GM19240 (cell line): ENCODE data around the gene TANK.
"Not testable (repeated sequence)": the region's sequence is repeated elsewhere in the genome, so short reads cannot be mapped to it uniquely, and the experiment has no call there.

Experiments used
- DNase-seq: peaks from one replicate; pipeline ENCODE4 v3.0.0; 2011; ENCODE audit warnings: low spot score; ENCODE audit not compliant: insufficient read length

TANK gene

DNA sequence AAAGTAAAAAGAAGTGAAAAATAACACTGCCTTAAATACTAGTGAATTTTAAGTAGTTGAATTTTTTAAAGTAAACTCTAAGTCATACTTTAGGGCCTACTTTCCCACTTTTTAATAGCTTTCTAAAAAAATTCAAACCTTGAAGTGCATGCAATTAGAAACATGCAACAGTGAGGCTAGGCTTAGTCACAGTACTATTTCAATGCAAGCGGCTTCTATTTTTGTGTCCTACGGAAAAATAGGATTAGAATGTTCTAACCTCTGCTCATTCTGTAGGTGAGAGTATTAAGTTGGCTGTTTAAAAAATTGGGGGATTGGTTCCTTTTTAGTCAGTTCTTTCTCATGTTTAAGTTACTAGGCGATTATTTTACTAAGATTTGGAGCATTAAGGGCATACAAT lies 108.9 kb downstream of the TANK start:
- no peak for DNase-seq

DNA sequence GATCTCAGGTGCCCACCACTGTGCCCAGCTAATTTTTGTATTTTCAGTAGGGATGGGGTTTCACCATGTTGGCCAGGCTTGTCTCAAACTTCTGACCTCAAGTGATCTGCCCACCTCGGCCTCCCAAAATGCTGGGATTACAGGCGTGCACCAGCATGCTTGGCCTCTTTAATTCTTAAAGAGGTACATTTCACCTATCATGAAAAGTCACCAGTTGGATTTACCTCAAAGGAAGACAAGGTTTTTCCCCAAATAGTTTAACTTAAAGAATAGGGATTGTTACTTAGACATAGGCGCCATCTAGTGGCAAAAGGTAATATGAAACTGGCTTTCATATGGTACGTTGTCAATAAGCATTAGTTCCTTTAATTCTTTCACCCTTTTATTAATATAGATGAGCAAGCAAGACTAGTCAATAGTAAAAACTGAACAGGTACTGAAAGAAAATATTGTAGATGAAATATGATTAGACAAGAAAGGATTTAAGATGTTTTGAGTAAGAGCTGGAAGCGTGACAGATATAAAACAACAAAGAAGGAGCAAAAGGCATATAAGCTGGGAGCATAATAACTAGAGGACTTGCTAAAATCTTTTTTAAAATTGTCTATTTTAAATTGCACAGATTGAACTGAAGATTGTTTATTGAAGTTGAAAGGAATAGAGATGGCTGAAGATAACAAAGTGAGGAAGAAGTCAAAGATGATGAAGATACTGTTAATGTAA lies 113.0 kb downstream of the TANK start:
- DNase-seq = peak; percentile 1

DNA sequence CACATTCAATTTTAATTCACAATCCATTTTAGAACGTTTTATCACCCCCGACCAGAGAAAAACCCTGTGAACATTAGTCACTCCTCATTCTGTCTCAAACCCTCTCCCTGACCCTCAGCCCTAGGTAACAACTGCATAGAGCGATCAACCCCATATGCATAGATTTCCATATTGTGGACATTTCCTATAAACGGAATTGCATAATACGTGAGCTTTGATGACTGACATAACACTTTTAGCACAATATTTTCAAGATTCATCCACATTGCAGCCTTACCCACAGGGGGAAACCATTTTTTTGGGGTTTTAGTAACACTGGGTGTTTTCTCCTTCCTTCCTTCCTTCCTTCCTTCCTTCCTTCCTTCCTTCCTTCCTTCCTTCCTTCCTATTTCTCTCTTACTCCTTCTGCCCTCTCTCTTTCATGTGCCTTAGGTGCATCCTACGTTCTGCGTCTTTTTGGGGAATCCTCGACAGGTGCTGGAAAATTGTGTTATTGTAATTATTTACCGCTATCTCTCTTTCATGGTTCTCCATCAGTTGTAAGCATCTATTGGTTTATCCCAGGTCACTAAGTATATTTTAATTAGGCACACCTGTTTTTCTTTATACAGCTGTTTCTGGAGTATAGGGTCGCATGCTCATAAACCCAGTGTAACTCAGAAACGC lies 118.5 kb downstream of the TANK start:
- peak; percentile 22 for DNase-seq

DNA sequence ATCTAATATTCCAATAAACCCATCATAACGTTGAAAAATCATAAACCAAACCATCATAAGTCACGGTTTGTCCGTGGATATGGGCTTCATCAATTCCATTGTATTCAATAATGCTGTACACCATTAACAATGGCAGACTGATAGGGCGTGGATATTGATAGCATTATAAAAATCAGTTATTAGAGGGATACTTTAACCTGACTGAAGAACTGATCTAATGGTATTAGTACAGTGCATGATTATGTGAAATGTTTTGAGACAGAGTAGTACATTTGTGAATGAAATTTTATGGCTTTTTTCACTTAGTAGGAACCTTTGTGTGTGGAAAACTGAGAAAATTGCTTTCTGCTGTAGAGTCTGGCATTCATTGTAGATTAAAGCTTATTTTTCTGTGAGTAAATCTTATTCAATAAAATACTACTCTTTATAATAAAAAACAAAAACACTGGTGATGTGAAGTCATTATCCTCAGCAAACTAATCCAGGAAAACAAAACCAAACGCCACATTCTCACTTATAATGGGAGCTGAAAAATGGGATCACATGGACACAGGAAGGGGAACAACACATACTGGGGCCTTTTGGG lies 119.1 kb downstream of the TANK start:
- DNase-seq = not testable (repeated sequence)

DNA sequence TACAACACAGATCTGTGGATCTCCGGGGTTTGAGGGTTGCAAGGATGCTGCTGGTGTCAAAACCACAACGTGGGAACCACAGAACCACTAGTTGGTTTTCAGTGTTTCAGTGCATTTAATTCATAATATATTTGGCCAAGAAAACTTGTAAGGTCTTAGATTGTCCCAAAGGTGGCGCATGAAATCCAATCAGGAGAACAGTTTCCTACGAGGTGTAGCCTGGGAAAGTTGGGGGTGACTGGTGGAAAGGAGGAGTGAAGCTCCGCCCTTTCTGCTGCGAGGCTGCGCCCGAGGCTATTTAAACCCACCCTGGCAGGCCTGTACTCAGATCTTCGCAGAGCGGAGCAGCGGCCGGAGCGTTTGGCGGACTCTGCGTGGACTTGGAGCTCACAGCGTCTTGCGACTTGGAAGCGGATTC lies 120.7 kb downstream of the TANK start:
- not testable (repeated sequence) for DNase-seq

DNA sequence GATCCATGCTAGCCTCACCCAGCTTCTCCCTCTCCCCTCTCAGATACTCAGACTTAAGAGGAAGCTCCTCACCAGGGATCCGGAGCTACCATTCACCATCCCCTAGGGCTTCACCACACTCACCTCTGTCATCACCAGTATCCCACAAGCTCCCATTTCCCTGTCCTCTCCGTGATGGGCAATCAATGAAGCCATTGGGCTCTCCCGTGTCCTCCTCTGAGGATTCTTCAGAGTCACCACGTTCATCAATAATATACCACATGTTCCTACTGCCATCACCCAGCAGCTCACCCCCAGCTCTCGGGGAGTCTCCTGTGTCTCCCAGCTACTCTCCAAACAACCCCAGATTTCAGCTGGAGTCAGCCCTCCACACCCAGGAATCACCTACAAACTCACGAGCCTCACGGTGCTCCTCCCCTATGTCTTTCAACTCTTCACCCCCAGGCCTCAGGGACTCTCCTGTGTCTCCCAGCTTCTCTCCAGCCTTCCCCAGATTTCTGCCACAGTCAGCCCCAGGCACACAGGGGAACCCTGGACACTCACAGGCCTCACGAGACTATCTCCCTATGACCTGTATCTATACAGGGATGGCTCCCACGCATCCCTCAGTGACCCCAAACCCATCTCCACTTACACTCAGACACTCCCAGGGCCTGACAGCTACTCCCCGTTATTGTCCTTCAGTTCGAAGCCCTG lies 121.5 kb downstream of the TANK start:
- not testable (repeated sequence) for DNase-seq

DNA sequence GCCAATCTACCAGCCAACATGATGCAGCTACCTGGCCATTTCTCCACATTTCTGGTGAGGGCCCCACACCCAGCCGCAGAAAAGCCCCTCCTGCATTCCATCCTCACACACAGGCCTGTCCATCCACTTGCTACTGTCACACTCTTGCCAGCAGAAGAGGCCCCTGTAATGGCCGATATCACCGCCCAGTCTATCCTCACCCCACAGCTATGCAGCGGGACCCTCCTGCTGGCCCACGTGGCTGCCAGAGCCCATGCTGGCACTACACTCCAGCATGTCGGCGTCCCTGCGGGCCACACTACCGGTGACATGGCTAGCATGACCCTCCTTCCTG lies 122.0 kb downstream of the TANK start:
- DNase-seq = not testable (repeated sequence)

DNA sequence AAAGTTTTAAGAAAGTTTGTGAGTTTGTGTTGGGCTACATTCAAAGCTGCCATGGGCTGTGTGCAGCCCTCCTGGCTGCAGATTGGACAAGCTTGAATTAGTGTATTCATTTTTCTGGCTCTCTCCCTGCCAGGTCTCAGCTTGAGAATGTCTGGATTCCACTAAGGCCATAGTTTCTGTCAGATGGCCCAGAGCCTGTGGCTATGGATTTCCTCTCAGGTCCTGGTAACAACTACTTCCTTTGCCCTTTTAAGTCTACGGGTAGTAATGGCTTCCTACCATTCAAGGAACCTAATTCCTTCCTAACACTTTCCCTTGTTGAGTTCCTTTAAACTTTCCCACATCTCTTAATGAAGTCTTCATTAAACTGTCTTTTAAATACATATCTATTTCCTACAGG lies 123.7 kb downstream of the TANK start:
- DNase-seq = no peak
